Panc1 (cell line): Measurements from ENCODE around the gene WIPF2. TPM values are rescaled to one million over a fixed set of nuclear protein-coding genes. Genes with fewer than 3 reads are reported as not detected.
A peak's percentile ranks its signal among the peaks of the same experiment; 100 is the strongest.

Experiments used
- ATAC-seq: fragments of 200-7000 bp; cut with Tn5 transposase; 2 replicates; pipeline ENCODE4 v1.9.1; 2020; ENCODE audit warnings: mild to moderate bottlenecking, moderate library complexity
- BruUV-seq: library from RNA; stranded (reverse); fragments of 400-500 nt; replicated peaks from 2 replicates; lab custom pipeline; 2021; lab: Mats Ljungman, UMichigan
- CTCF ChIA-PET: fragments of 300-600 bp; sonication (Branson Sonifier 250); formaldehyde crosslinking; loops from one replicate; lab custom pipeline; 2022; ENCODE audit warnings: antibody characterized with exemption; lab: Charles Lee
- POLR2A ChIA-PET: fragments of 300-600 bp; sonication (Branson Sonifier 250); formaldehyde crosslinking; loops from one replicate; lab custom pipeline; 2022; ENCODE audit warnings: antibody characterized with exemption; lab: Charles Lee
- DNase-seq: peaks from one replicate; pipeline ENCODE4 v3.0.0-alpha.2; 2010; ENCODE audit warnings: low read depth, low spot score
- H3K27ac ChIP-seq: 2 replicates; pipeline ENCODE4 v1.5.1; 2011; ENCODE audit warnings: mild to moderate bottlenecking, low read length, inconsistent platforms
- H3K27me3 ChIP-seq: fragments of 200-500 bp; sonication (Bioruptor generic); 2 replicates; pipeline ENCODE4 v1.6.0; 2014; ENCODE audit warnings: low read length, inconsistent platforms; ENCODE audit not compliant: control insufficient read depth, insufficient read depth
- H3K36me3 ChIP-seq: fragments of 200-500 bp; sonication (Bioruptor generic); 2 replicates; pipeline ENCODE4 v1.5.1; 2014; ENCODE audit warnings: inconsistent platforms, mild to moderate bottlenecking, low read length, moderate library complexity; ENCODE audit not compliant: control insufficient read depth, insufficient read depth
- H3K4me1 ChIP-seq: 2 replicates; pipeline ENCODE4 v1.5.1; 2011; ENCODE audit warnings: inconsistent platforms, mild to moderate bottlenecking, low read length, moderate library complexity; ENCODE audit not compliant: control insufficient read depth, insufficient read depth
- H3K4me3 ChIP-seq, 2 experiments: 2 replicates each; pipeline ENCODE4 v1.5.1; 2011 to 2012; ENCODE audit warnings: low read depth in 2 of 2, low read length in 2 of 2, mild to moderate bottlenecking in 2 of 2, inconsistent platforms in 1 of 2, moderate library complexity in 1 of 2
- H3K9me3 ChIP-seq: fragments of 200-500 bp; sonication (Bioruptor generic); 2 replicates; pipeline ENCODE4 v1.5.1; 2014; ENCODE audit warnings: low read depth, mild to moderate bottlenecking, inconsistent platforms, low read length, moderate library complexity; ENCODE audit not compliant: control insufficient read depth, insufficient read depth
- CTCF ChIP-seq: fragments of 450-650 bp; IDR thresholded peaks from 2 replicates; pipeline ENCODE4 v1.5.1; 2017; ENCODE audit warnings: mild to moderate bottlenecking
- POLR2AphosphoS5 ChIP-seq: IDR thresholded peaks from 2 replicates; pipeline ENCODE4 v1.6.1; 2012; ENCODE audit warnings: mild to moderate bottlenecking, low read depth, low read length, moderate library complexity
- REST ChIP-seq, 2 experiments: IDR thresholded peaks; 2 replicates each; pipeline ENCODE4 v1.6.1; 2011 to 2012; ENCODE audit warnings: low read depth in 2 of 2, control low read depth in 1 of 2, low read length in 1 of 2, mild to moderate bottlenecking in 1 of 2, moderate library complexity in 1 of 2; ENCODE audit not compliant: insufficient read depth in 1 of 2
- SIN3A ChIP-seq: IDR thresholded peaks from 2 replicates; pipeline ENCODE4 v1.6.1; 2012; ENCODE audit warnings: low read depth, mild to moderate bottlenecking, low read length, moderate library complexity, borderline replicate concordance; ENCODE audit not compliant: insufficient read depth
- TCF7L2 ChIP-seq: IDR thresholded peaks from 2 replicates; pipeline ENCODE4 v1.6.1; 2011; ENCODE audit warnings: mild to moderate bottlenecking, low read depth, low read length, inconsistent platforms
- in situ Hi-C: cut with HindIII; loops from 2 replicates; pipeline ENCODE4 v1.10.0; 2016; ENCODE audit warnings: low sequenced_read_pairs, low pct_unique_long_range_greater_than_20kb
- intact Hi-C: fragments of 100-400 bp; cut with micrococcal nuclease; formaldehyde crosslinking; loops from one replicate; pipeline ENCODE4 v1.10.0; 2022; ENCODE audit not compliant: unreplicated experiment
- total RNA-seq: library from RNA; stranded (reverse); gene quantifications from one replicate; pipeline ENCODE4 v1.2.1, GENCODE V29; 2021; ENCODE audit not compliant: unreplicated experiment

WIPF2 gene
- total RNA-seq, 1 experiment from 2014 or later: 45.9 TPM

DNA sequence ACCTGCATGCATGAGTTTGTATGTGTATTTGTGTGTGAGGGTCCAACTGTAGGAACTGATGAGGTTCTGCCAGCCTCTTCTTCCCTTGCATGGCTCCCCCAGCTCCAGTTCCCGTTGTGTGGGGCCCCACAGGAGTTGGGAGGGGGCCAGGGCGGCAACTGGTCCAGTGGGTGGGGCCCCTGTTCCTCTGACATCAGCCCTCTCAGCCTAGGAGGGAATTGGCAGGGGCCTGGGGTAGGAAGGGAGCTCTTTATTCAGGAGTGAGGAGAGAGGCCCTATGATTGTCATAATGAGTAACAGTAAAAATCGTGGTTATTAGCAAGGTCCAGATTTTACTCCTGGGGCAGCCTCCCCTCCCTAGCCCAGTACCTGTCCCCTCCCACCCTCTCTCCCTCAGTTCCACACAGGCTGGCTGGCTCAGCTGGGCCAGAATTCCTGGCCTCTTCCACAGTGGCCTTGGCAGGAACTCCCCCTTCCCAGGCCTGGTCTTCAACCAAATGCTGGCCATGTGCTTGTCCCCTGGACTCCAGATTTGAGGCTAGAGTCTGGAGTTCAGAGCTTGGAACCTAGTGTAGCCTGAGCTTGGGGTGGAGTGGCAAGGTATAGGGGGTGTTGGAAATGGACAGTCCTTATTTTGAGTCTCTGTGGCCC lies 108.8 kb downstream of the WIPF2 start:
- Histone ChIP-seq H3K9me3 (no peaks in the 10 kb centered on the region), H3K27me3 (no peaks in the 10 kb centered on the region), H3K36me3 (no peaks in the 10 kb centered on the region), H3K4me3 (no peak overlapping the region), H3K27ac (peak overlapping the region; percentile 31; the same call in 1 of the 2 replicates), H3K4me1 (peaks cover 86% of the 10 kb centered on the region)
- no peak for ATAC-seq
- no peak for TF ChIP-seq CTCF
- no peak for TF ChIP-seq POLR2AphosphoS5
- TF ChIP-seq REST (IDR thresholded peaks at IDR 0.05; ENCODE audit: insufficient read depth in 1 of 2, low read depth in 2 of 2, low read length in 1 of 2): no peak
- TF ChIP-seq TCF7L2: no peak
- CTCF ChIA-PET: interaction anchor here (0.6 to 1.8 kb wide), 2 partner anchors 11 to 465 kb away, joined by 3 to 6 read pairs; no protein-coding TSS in a partner anchor
- BruUV-seq: no TSS peak
- no peak for DNase-seq
- intact Hi-C loops (no loop called here), in situ Hi-C loops (no loop called here)
- POLR2A ChIA-PET: no interaction called here

- ChIA-PET POLR2A (interaction anchor here (0.6 kb wide), 1 partner anchor 78 kb away, joined by 6 read pairs; no protein-coding TSS in a partner anchor), CTCF (interaction anchor here (0.6 to 1.8 kb wide), 2 partner anchors 11 to 465 kb away, joined by 3 to 6 read pairs; no protein-coding TSS in a partner anchor)
- in situ Hi-C loops: no loop called here
- ATAC-seq (no peak), DNase-seq (no peak)
- no peaks in the 10 kb centered on the region for H3K27me3 ChIP-seq
- no peak overlapping the region for H3K4me3 ChIP-seq
- BruUV-seq: no TSS peak
- peaks cover 83% of the 10 kb centered on the region for H3K4me1 ChIP-seq
- H3K9me3 ChIP-seq: no peaks in the 10 kb centered on the region
- TF ChIP-seq SIN3A: no peak
- no peak for TF ChIP-seq TCF7L2
- TF ChIP-seq POLR2AphosphoS5: no peak
- TF ChIP-seq REST (IDR thresholded peaks at IDR 0.05; ENCODE audit: insufficient read depth in 1 of 2, low read depth in 2 of 2, low read length in 1 of 2): no peak
- TF ChIP-seq CTCF: no peak
- intact Hi-C loops: no loop called here
- H3K27ac ChIP-seq: peak overlapping the region; percentile 12; the same call in 1 of the 2 replicates
- no peaks in the 10 kb centered on the region for H3K36me3 ChIP-seq
Observed at GRCh38 chr17:40328386-40328766, 109.3 kb downstream of the WIPF2 start.
